GM12878 (cell line): ENCODE measurements around the gene CDK11B. TPM values are rescaled to one million over a fixed set of nuclear protein-coding genes. Genes with fewer than 3 reads are reported as not detected.

ENCODE experiments used
- ATAC-seq: fragments of 200-7000 bp; cut with Tn5 transposase; 3 replicates; pipeline ENCODE4 v1.9.1; 2020; ENCODE audit warnings: mild to moderate bottlenecking, moderate library complexity
- BruUV-seq: library from RNA; stranded (reverse); fragments of 400-500 nt; replicated peaks from 2 replicates; lab custom pipeline; 2021; lab: Mats Ljungman, UMichigan
- CTCF ChIA-PET: fragments of 300-600 bp; sonication (Branson Sonifier 250); formaldehyde crosslinking; extraction: SDS; loops from one replicate; lab custom pipeline; 2021; ENCODE audit warnings: inconsistent platforms; lab: Yijun Ruan, JAX
- POLR2A ChIA-PET: fragments of 350-600 bp; formaldehyde crosslinking; extraction: SDS; loops from one replicate; lab custom pipeline; 2021; ENCODE audit warnings: inconsistent platforms; lab: Charles Lee
- RAD21 ChIA-PET: fragments of 300-600 bp; sonication (Branson Sonifier 250); formaldehyde crosslinking; loops from one replicate; lab custom pipeline; 2023; ENCODE audit warnings: antibody characterized with exemption; ENCODE audit not compliant: unreplicated experiment; lab: Charles Lee
- SMC1A ChIA-PET: fragments of 300-600 bp; sonication (Branson Sonifier 250); formaldehyde crosslinking; loops from one replicate; lab custom pipeline; 2023; ENCODE audit not compliant: unreplicated experiment, uncharacterized antibody; lab: Charles Lee
- DNase-seq: peaks from one replicate; pipeline ENCODE4 v3.0.0-alpha.2; 2011; ENCODE audit warnings: low read depth, low spot score
- FAIRE-seq: peaks from 3 replicates; lab custom pipeline; 2011; peaks lifted over from hg19 to GRCh38; lab: Jason Lieb, UNC
- H2AFZ ChIP-seq: 2 replicates; pipeline ENCODE4 v1.6.0; 2011; ENCODE audit warnings: low read depth, low read length, control low read depth; ENCODE audit not compliant: control insufficient read depth
- H3K27ac ChIP-seq: 2 replicates; pipeline ENCODE4 v1.5.1; 2011; ENCODE audit warnings: control low read depth; ENCODE audit not compliant: control insufficient read depth, insufficient read depth
- H3K27me3 ChIP-seq, 2 experiments: replicated peaks in 1 of 2; 2 replicates each; pipeline versions ENCODE4 v1.6.0 to v1.6.1; 2011; ENCODE audit warnings: low read length in 1 of 2; ENCODE audit not compliant: control insufficient read depth in 2 of 2, insufficient read depth in 2 of 2
- H3K36me3 ChIP-seq, 2 experiments: 2 replicates each; pipeline ENCODE4 v1.5.1; 2011; ENCODE audit warnings: low read length in 1 of 2; ENCODE audit not compliant: control insufficient read depth in 2 of 2, insufficient read depth in 2 of 2
- H3K4me1 ChIP-seq: 2 replicates; pipeline ENCODE4 v1.6.1; 2011; ENCODE audit warnings: mild to moderate bottlenecking, low read length, moderate library complexity, mixed read lengths; ENCODE audit not compliant: control insufficient read depth, insufficient read depth
- H3K4me2 ChIP-seq: 2 replicates; pipeline ENCODE4 v1.6.0; 2011; ENCODE audit warnings: control low read depth; ENCODE audit not compliant: control insufficient read depth, insufficient read depth
- H3K4me3 ChIP-seq: fragments of 200-600 bp; sonication (generic); 2 replicates; pipeline ENCODE4 v1.5.1; 2016
- H3K79me2 ChIP-seq: 2 replicates; pipeline ENCODE4 v1.6.0; 2011; ENCODE audit warnings: low read length; ENCODE audit not compliant: control insufficient read depth, insufficient read depth
- H3K9ac ChIP-seq: 2 replicates; pipeline ENCODE4 v1.8.0; 2011; ENCODE audit warnings: low read length, control low read depth, mixed read lengths; ENCODE audit not compliant: control insufficient read depth, insufficient read depth
- H3K9me3 ChIP-seq: replicated peaks from 3 replicates; pipeline ENCODE4 v1.5.1; 2011; ENCODE audit warnings: mild to moderate bottlenecking, low read length; ENCODE audit not compliant: control insufficient read depth, insufficient read depth
- H4K20me1 ChIP-seq: 2 replicates; pipeline ENCODE4 v1.6.0; 2011; ENCODE audit not compliant: control insufficient read depth, insufficient read depth
- ATF7 ChIP-seq: fragments of 450-650 bp; IDR thresholded peaks from 2 replicates; pipeline ENCODE4 v1.6.1; 2016; ENCODE audit warnings: low read depth, mild to moderate bottlenecking
- CHD4 ChIP-seq: fragments of 200-600 bp; sonication (generic); IDR thresholded peaks from 2 replicates; pipeline ENCODE4 v1.6.1; 2016; ENCODE audit warnings: mild to moderate bottlenecking
- ESRRA ChIP-seq: IDR thresholded peaks from 2 replicates; pipeline ENCODE4 v1.6.1; 2012; ENCODE audit warnings: mild to moderate bottlenecking, low read length, improper control_type of control experiment
- FOXM1 ChIP-seq: IDR thresholded peaks from 2 replicates; pipeline ENCODE4 v1.6.1; 2012; ENCODE audit warnings: low read depth, mild to moderate bottlenecking, inconsistent platforms, low read length, moderate library complexity
- NKRF ChIP-seq: fragments of 450-650 bp; conservative IDR thresholded peaks from 2 replicates; pipeline ENCODE4 v1.6.1; 2017; ENCODE audit warnings: mild to moderate bottlenecking, moderate library complexity
- RAD21 ChIP-seq: IDR thresholded peaks from 2 replicates; pipeline ENCODE4 v1.6.1; 2011; ENCODE audit warnings: mild to moderate bottlenecking, low read depth, low read length, moderate library complexity; ENCODE audit not compliant: insufficient read depth
- RCOR1 ChIP-seq: conservative IDR thresholded peaks from 2 replicates; pipeline ENCODE4 v1.6.1; 2012; ENCODE audit warnings: low read depth, low read length, improper control_type of control experiment
- SKIL ChIP-seq: fragments of 450-650 bp; IDR thresholded peaks from 2 replicates; pipeline ENCODE4 v1.6.1; 2017; ENCODE audit warnings: mild to moderate bottlenecking, low read depth, inconsistent platforms; ENCODE audit not compliant: poor library complexity, severe bottlenecking
- TAF1 ChIP-seq: IDR thresholded peaks from 2 replicates; pipeline ENCODE4 v1.6.1; 2011; ENCODE audit warnings: mild to moderate bottlenecking, low read depth, low read length, borderline replicate concordance
- USF2 ChIP-seq: IDR thresholded peaks from 2 replicates; pipeline ENCODE4 v1.6.1; 2011; ENCODE audit warnings: low read depth, low read length, improper control_type of control experiment, borderline replicate concordance
- WRNIP1 ChIP-seq: IDR thresholded peaks from 2 replicates; pipeline ENCODE4 v1.6.1; 2011; ENCODE audit warnings: low read depth, low read length, improper control_type of control experiment, borderline replicate concordance
- ZBTB33 ChIP-seq: fragments of 450-650 bp; IDR thresholded peaks from 2 replicates; pipeline ENCODE4 v1.6.1; 2017; ENCODE audit warnings: mild to moderate bottlenecking
- ZNF274 ChIP-seq: IDR thresholded peaks from one replicate; pipeline ENCODE4 v1.8.0; 2011; ENCODE audit not compliant: insufficient read length, insufficient read depth
- WGBS: methylation state at CpG from one replicate; pipeline ENCODE4 v1.1.6; 2016; ENCODE audit warnings: low lambda C conversion rate; ENCODE audit not compliant: insufficient replicate concordance, insufficient coverage; ENCODE audit errors: missing lambda C conversion rate; 5-methylcytosine and 5-hydroxymethylcytosine counted together
- in situ Hi-C: fragments of 300-500 bp; cut with MboI; formaldehyde crosslinking; loops from 9 replicates; pipeline ENCODE4 v1.14.3; 2018; ENCODE audit warnings: mixed read lengths
- intact Hi-C: fragments of 100-400 bp; cut with micrococcal nuclease; formaldehyde crosslinking; loops from one replicate; pipeline ENCODE4 v1.14.2; 2022; ENCODE audit not compliant: unreplicated experiment
- polyA plus RNA-seq, 11 experiments: library from polyadenylated mRNA; depleted of rRNA in 4 of 11; unstranded in 6 of 11; stranded (reverse) in 5 of 11; fragments of >200 nt; fragmentation: Nextera tagmentation in 4 of 11; fragmentation: Illumina TruSeq in 1 of 11; extraction: Ambion mirVana in 4 of 11; extraction: Trizol in 1 of 11; gene quantifications; 1 replicate in 1 of 11; 2 replicates in 10 of 11; pipeline versions ENCODE4 v1.2.1 to v1.2.3, GENCODE V29; 2011 to 2016; ENCODE audit warnings: inconsistent platforms in 2 of 11, missing spikeins in 2 of 11, low read depth in 1 of 11
- total RNA-seq, 4 experiments: library from RNA; depleted of rRNA in 3 of 4; stranded (reverse); fragments of >200 nt in 3 of 4; fragmentation: Illumina TruSeq in 1 of 4; extraction: Trizol in 1 of 4; gene quantifications; 2 replicates each; pipeline versions ENCODE4 v1.2.1 to v1.2.3, GENCODE V29; 2013 to 2021

Gene CDK11B
- total and polyA plus RNA-seq, 10 of the 15 experiments (the other 5 are each of a cell fraction or from before 2014, with no cell fraction given), result 3.2 to 30.9 (median 18.0) TPM

GRCh38 chr1:1615256-1616044 lies 43.4 kb downstream of the CDK11B start, which contains the start of gene MIB2 (continued):
- TF ChIP-seq WRNIP1 (no peak), ZBTB33 (no peak), SKIL (no peak), ESRRA (no peak), FOXM1 (no peak)

GRCh38 chr1:1614954-1615255 lies 43.9 kb downstream of the CDK11B start:
- WGBS, result under 1% methylated on average over 23 of the region's 23 CpGs
- peaks cover 3% of the 10 kb centered on the region for H3K79me2 ChIP-seq
- BruUV-seq, result no TSS peak
- H3K4me3 ChIP-seq, result peak overlapping the region; percentile 80
- H4K20me1 ChIP-seq, result 0 out of 2 replicates have a peak, but pooled peaks cover 3% of the 10 kb centered on the region
- ATAC-seq (no peak), FAIRE-seq (no peak), DNase-seq (no peak)
- ChIA-PET POLR2A (interaction anchor here (1.5 kb wide), 1 partner anchor 14 kb away, joined by 8 read pairs; no protein-coding TSS in a partner anchor), CTCF (interaction anchor here (1.0 to 1.6 kb wide), 3 partner anchors 9 to 17 kb away, joined by 3 to 6 read pairs (median 5); no protein-coding TSS in a partner anchor), RAD21 (interaction anchor here (0.7 to 2.8 kb wide), 4 partner anchors 14 to 63 kb away, joined by 3 to 8 read pairs (median 5); no protein-coding TSS in a partner anchor), SMC1A (interaction anchor here (1.6 to 1.8 kb wide), 2 partner anchors 12 to 291 kb away, joined by 4 to 9 read pairs; no protein-coding TSS in a partner anchor)
- H3K27ac ChIP-seq, result no peak overlapping the region
- no peaks in the 10 kb centered on the region; a peak in 1 of 4 replicates for H3K27me3 ChIP-seq
- H3K4me1 ChIP-seq, result peaks cover 15% of the 10 kb centered on the region
- H2AFZ ChIP-seq, result peak overlapping the region; percentile 25
- in situ Hi-C loops, result no loop called here
- H3K9ac ChIP-seq, result peak overlapping the region; percentile 24; the same call in 1 of the 2 replicates
- H3K9me3 ChIP-seq, result no peaks in the 10 kb centered on the region
- H3K36me3 ChIP-seq, result peaks cover 0 to 2% of the 10 kb centered on the region in 2 experiments; a peak in 1 of 4 replicates
- intact Hi-C loops, result loop anchor here (5.0 kb wide), 1 partner anchor 43 kb away; the partner anchor contains the start of gene SSU72
- H3K4me2 ChIP-seq, result peak overlapping the region; percentile 75
- TF ChIP-seq CHD4, result no peak
- TF ChIP-seq ZNF274, result no peak
- peak; percentile 53 for TF ChIP-seq NKRF
- no peak for TF ChIP-seq TAF1
- TF ChIP-seq RAD21, result no peak
- no peak for TF ChIP-seq ATF7
- no peak for TF ChIP-seq USF2
- no peak for TF ChIP-seq RCOR1
